ENCODE measurements around the gene SEZ6. TPM values are rescaled to one million over a fixed set of nuclear protein-coding genes. Genes with fewer than 3 reads are reported as not detected.

The SEZ6 gene
- total RNA-seq, 1 donor from 2014 or later: not detected

DNA sequence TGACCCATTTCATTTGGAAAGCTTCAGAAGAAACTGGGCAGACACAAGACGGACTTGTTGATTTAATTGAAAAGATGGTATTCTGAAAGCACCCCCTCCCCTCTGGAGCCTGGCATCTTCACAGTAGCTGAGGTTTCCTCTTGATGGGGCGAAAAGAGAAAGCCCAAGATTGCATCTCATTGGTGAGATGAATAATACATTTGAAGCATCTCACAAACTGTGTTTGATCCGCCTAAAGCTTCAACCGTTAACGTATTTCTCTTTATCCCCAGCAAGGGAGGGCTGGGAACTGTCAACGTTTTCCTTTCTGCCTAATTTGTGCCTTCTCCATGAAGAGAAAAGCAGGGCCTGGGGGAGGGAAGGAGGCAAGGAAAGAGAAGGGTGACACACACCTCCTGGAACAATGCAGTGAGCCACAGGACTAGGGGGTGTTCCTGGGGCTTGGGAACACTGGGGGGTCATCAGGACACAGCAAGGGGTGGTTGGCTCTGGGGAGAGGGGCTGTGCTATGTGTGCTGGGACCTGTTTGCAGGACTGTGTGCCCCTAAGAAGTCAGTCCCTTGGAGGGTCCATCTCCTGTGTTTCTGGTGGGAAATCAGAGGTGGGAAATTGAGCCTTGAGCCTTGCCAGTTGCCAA is 18.6 kb upstream of the SEZ6 start:
- no peaks in the 10 kb centered on the region for H3K36me3 ChIP-seq
- no peak for DNase-seq (ENCODE audit: extremely low spot score in 2 of 2)
- no peaks in the 10 kb centered on the region for H3K9me3 ChIP-seq
- peaks cover 7% of the 10 kb centered on the region for H3K27me3 ChIP-seq
- TF ChIP-seq POLR2A (IDR thresholded peaks at IDR 0.05): no peak
- no peak for TF ChIP-seq POLR2AphosphoS5 (IDR thresholded peaks at IDR 0.05; ENCODE audit: insufficient read depth in 1 of 2, low read depth in 1 of 2)
- no peak for TF ChIP-seq CTCF (IDR thresholded peaks at IDR 0.05)
- no peak overlapping the region for H3K27ac ChIP-seq
- no peak overlapping the region for H3K4me3 ChIP-seq
- H3K4me1 ChIP-seq: peaks cover 6% of the 10 kb centered on the region
- intact Hi-C loops (cut with DNase I): no loop called here

- peaks cover 7% of the 10 kb centered on the region for H3K27me3 ChIP-seq
- no peak for TF ChIP-seq POLR2AphosphoS5 (IDR thresholded peaks at IDR 0.05; ENCODE audit: insufficient read depth in 1 of 2, low read depth in 1 of 2)
- TF ChIP-seq POLR2A (IDR thresholded peaks at IDR 0.05): no peak
- TF ChIP-seq CTCF (IDR thresholded peaks at IDR 0.05): no peak
- H3K36me3 ChIP-seq: no peaks in the 10 kb centered on the region
- H3K9me3 ChIP-seq: no peaks in the 10 kb centered on the region
- DNase-seq (ENCODE audit: extremely low spot score in 2 of 2): no peak
- H3K4me1 ChIP-seq: peaks cover 7% of the 10 kb centered on the region
- H3K4me3 ChIP-seq: no peak overlapping the region
- intact Hi-C loops (cut with DNase I): no loop called here
- no peak overlapping the region for H3K27ac ChIP-seq
Measured at GRCh38 chr17:29022074-29022473, 16.2 kb upstream of the SEZ6 start.

GRCh38 chr17:29021226-29021625 is 15.4 kb upstream of the SEZ6 start:
- TF ChIP-seq POLR2A (IDR thresholded peaks at IDR 0.05): no peak
- no peak for TF ChIP-seq CTCF (IDR thresholded peaks at IDR 0.05)
- no peak for TF ChIP-seq POLR2AphosphoS5 (IDR thresholded peaks at IDR 0.05; ENCODE audit: insufficient read depth in 1 of 2, low read depth in 1 of 2)
- no peak for DNase-seq (ENCODE audit: extremely low spot score in 2 of 2)
- Histone ChIP-seq H3K4me1 (peaks cover 7% of the 10 kb centered on the region), H3K36me3 (no peaks in the 10 kb centered on the region), H3K4me3 (no peak overlapping the region), H3K27ac (no peak overlapping the region), H3K27me3 (peaks cover 7% of the 10 kb centered on the region), H3K9me3 (no peaks in the 10 kb centered on the region)
- intact Hi-C loops (cut with DNase I): no loop called here

GRCh38 chr17:29020576-29020975 is 14.7 kb upstream of the SEZ6 start:
- Histone ChIP-seq H3K4me1 (peaks cover 7% of the 10 kb centered on the region), H3K27ac (no peak overlapping the region), H3K27me3 (peaks cover 7% of the 10 kb centered on the region), H3K4me3 (no peak overlapping the region), H3K36me3 (no peaks in the 10 kb centered on the region), H3K9me3 (no peaks in the 10 kb centered on the region)
- TF ChIP-seq CTCF (IDR thresholded peaks at IDR 0.05) (no peak), POLR2A (IDR thresholded peaks at IDR 0.05) (no peak), POLR2AphosphoS5 (IDR thresholded peaks at IDR 0.05; ENCODE audit: insufficient read depth in 1 of 2, low read depth in 1 of 2) (no peak)
- no peak for DNase-seq (ENCODE audit: extremely low spot score in 2 of 2)
- intact Hi-C loops (cut with DNase I): no loop called here

GRCh38 chr17:29019475-29020181 is 13.8 kb upstream of the SEZ6 start:
- peaks cover 7% of the 10 kb centered on the region for H3K27me3 ChIP-seq
- H3K4me1 ChIP-seq: peaks cover 7% of the 10 kb centered on the region
- no peak overlapping the region for H3K27ac ChIP-seq
- TF ChIP-seq POLR2A (IDR thresholded peaks at IDR 0.05) (no peak), CTCF (IDR thresholded peaks at IDR 0.05) (no peak), POLR2AphosphoS5 (IDR thresholded peaks at IDR 0.05; ENCODE audit: insufficient read depth in 1 of 2, low read depth in 1 of 2) (no peak)
- H3K4me3 ChIP-seq: no peak overlapping the region
- no peaks in the 10 kb centered on the region for H3K9me3 ChIP-seq
- H3K36me3 ChIP-seq: no peaks in the 10 kb centered on the region
- intact Hi-C loops (cut with DNase I): no loop called here
- no peak for DNase-seq (ENCODE audit: extremely low spot score in 2 of 2)

All from vagina (tissue), 2 donors.